HG03432 (cell line): ENCODE results near the gene AUTS2.

Experiments
- ATAC-seq: cut with Tn5 transposase; IDR thresholded peaks from one replicate; pipeline ENCODE4 v1.9.1; 2021; ENCODE audit warnings: mild to moderate bottlenecking, moderate library complexity; ENCODE audit not compliant: unreplicated experiment

AUTS2 gene

GRCh38 chr7:69837387-69838068 is 239.3 kb downstream of the AUTS2 start:
- ATAC-seq: no peak

GRCh38 chr7:69839782-69840181 is 241.5 kb downstream of the AUTS2 start:
- ATAC-seq: peak; percentile 63

GRCh38 chr7:69840248-69840647 is 242.0 kb downstream of the AUTS2 start:
- peak; percentile 41 for ATAC-seq

- peak; percentile 62 for ATAC-seq
Observed at GRCh38 chr7:69843653-69844052, 245.4 kb downstream of the AUTS2 start.

- ATAC-seq: peak; percentile 46
Observed at GRCh38 chr7:69844264-69844868, 246.1 kb downstream of the AUTS2 start.

GRCh38 chr7:69845721-69846495 is 247.6 kb downstream of the AUTS2 start:
- no peak for ATAC-seq

GRCh38 chr7:69847921-69848612 is 249.8 kb downstream of the AUTS2 start:
- ATAC-seq: no peak

GRCh38 chr7:69849268-69849667 is 251.0 kb downstream of the AUTS2 start:
- ATAC-seq: no peak

GRCh38 chr7:69857014-69857413 is 258.7 kb downstream of the AUTS2 start:
- no peak for ATAC-seq

GRCh38 chr7:69858471-69858870 is 260.2 kb downstream of the AUTS2 start:
- ATAC-seq: no peak

- no peak for ATAC-seq
Observed at GRCh38 chr7:69859342-69859741, 261.1 kb downstream of the AUTS2 start.

- ATAC-seq: no peak
Observed at GRCh38 chr7:69860486-69860885, 262.2 kb downstream of the AUTS2 start.

GRCh38 chr7:69860941-69861622 is 262.8 kb downstream of the AUTS2 start:
- ATAC-seq: no peak

GRCh38 chr7:69862413-69863064 is 264.3 kb downstream of the AUTS2 start:
- no peak for ATAC-seq

- no peak for ATAC-seq
Observed at GRCh38 chr7:69864274-69864673, 266.0 kb downstream of the AUTS2 start.

GRCh38 chr7:69864822-69865221 is 266.5 kb downstream of the AUTS2 start:
- ATAC-seq: peak; percentile 86

GRCh38 chr7:69868921-69869320 is 270.6 kb downstream of the AUTS2 start:
- ATAC-seq: no peak

- no peak for ATAC-seq
Observed at GRCh38 chr7:69871213-69871885, 273.1 kb downstream of the AUTS2 start.

GRCh38 chr7:69871886-69872569 is 273.8 kb downstream of the AUTS2 start:
- ATAC-seq: no peak
